Measurements from ENCODE around the gene MTMR12.

DNA sequence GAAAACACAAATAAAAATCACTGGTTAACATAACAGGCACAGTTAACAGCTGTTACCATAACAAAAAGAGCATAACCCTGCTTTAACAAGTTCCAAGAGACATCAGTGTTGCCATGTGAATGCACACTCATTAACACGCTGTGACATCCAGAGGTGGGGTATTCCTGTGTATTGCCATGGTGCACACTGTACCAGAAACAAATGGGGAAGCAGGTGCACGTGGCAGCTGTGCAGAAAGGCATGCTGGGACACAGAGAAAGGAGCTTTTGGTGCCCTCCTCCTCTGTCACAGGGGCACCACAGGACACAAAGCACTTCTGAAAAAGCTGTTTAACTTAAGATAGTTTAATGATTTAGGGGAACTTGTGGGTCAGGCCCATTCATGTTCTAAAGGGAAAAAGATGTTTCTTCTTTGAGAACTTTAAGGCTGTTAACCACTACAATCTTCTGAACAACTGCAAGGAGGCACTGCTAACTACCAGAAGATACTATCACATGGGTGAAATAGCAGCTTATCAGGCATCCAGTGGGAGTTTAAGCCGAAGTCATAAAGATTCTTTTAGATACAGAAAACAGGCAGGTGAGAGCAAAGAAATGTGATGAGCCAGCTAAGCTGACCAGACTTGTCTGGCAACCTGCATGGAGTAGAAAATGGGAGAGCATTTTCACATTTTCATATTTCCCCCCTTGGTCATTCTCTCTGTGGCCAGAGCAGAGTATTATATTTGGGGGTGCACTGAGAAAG is 82.2 kb downstream of the MTMR12 start:
- no peak for TF ChIP-seq EZH2 (IDR thresholded peaks at IDR 0.05; ENCODE audit: low read depth, unreplicated experiment)
- TF ChIP-seq, protein P1, sequence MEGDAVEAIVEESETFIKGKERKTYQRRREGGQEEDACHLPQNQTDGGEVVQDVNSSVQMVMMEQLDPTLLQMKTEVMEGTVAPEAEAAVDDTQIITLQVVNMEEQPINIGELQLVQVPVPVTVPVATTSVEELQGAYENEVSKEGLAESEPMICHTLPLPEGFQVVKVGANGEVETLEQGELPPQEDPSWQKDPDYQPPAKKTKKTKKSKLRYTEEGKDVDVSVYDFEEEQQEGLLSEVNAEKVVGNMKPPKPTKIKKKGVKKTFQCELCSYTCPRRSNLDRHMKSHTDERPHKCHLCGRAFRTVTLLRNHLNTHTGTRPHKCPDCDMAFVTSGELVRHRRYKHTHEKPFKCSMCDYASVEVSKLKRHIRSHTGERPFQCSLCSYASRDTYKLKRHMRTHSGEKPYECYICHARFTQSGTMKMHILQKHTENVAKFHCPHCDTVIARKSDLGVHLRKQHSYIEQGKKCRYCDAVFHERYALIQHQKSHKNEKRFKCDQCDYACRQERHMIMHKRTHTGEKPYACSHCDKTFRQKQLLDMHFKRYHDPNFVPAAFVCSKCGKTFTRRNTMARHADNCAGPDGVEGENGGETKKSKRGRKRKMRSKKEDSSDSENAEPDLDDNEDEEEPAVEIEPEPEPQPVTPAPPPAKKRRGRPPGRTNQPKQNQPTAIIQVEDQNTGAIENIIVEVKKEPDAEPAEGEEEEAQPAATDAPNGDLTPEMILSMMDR (conservative IDR thresholded peaks at IDR 0.05; ENCODE audit: low read depth in 2 of 2): no peak
- TF ChIP-seq JUNB (IDR thresholded peaks at IDR 0.05; ENCODE audit: unreplicated experiment): no peak
- no peak for TF ChIP-seq POLR2AphosphoS5 (IDR thresholded peaks at IDR 0.05; ENCODE audit: low read depth)
- no peak for TF ChIP-seq CREB1 (CRISPR knock-in tag; IDR thresholded peaks at IDR 0.05; ENCODE audit: low read depth)
- TF ChIP-seq EZH2phosphoT487 (IDR thresholded peaks at IDR 0.05; ENCODE audit: unreplicated experiment): no peak
- TF ChIP-seq, protein P2, sequence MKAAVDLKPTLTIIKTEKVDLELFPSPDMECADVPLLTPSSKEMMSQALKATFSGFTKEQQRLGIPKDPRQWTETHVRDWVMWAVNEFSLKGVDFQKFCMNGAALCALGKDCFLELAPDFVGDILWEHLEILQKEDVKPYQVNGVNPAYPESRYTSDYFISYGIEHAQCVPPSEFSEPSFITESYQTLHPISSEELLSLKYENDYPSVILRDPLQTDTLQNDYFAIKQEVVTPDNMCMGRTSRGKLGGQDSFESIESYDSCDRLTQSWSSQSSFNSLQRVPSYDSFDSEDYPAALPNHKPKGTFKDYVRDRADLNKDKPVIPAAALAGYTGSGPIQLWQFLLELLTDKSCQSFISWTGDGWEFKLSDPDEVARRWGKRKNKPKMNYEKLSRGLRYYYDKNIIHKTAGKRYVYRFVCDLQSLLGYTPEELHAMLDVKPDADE (IDR thresholded peaks at IDR 0.05): no peak
- TF ChIP-seq, protein P3, sequence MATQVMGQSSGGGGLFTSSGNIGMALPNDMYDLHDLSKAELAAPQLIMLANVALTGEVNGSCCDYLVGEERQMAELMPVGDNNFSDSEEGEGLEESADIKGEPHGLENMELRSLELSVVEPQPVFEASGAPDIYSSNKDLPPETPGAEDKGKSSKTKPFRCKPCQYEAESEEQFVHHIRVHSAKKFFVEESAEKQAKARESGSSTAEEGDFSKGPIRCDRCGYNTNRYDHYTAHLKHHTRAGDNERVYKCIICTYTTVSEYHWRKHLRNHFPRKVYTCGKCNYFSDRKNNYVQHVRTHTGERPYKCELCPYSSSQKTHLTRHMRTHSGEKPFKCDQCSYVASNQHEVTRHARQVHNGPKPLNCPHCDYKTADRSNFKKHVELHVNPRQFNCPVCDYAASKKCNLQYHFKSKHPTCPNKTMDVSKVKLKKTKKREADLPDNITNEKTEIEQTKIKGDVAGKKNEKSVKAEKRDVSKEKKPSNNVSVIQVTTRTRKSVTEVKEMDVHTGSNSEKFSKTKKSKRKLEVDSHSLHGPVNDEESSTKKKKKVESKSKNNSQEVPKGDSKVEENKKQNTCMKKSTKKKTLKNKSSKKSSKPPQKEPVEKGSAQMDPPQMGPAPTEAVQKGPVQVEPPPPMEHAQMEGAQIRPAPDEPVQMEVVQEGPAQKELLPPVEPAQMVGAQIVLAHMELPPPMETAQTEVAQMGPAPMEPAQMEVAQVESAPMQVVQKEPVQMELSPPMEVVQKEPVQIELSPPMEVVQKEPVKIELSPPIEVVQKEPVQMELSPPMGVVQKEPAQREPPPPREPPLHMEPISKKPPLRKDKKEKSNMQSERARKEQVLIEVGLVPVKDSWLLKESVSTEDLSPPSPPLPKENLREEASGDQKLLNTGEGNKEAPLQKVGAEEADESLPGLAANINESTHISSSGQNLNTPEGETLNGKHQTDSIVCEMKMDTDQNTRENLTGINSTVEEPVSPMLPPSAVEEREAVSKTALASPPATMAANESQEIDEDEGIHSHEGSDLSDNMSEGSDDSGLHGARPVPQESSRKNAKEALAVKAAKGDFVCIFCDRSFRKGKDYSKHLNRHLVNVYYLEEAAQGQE (IDR thresholded peaks at IDR 0.05; ENCODE audit: unreplicated experiment): no peak

Measured in GM23338 (cell line).